HepG2 (cell line): ENCODE data around the gene PRKCSH. TPM values are rescaled to one million over a fixed set of nuclear protein-coding genes. Genes with fewer than 3 reads are reported as not detected.

Source experiments
- CSRNP1 ChIP-seq: sonication (generic); formaldehyde crosslinking; IDR thresholded peaks from 2 replicates; pipeline ENCODE4 v1.8.1; 2023; ENCODE audit warnings: mild to moderate bottlenecking, missing genetic modification reagents
- GLMP ChIP-seq: sonication (generic); formaldehyde crosslinking; IDR thresholded peaks from 2 replicates; pipeline ENCODE4 v1.9.0; 2021; ENCODE audit warnings: missing genetic modification reagents, mild to moderate bottlenecking, borderline replicate concordance
- MAFG ChIP-seq: sonication (generic); formaldehyde crosslinking; IDR thresholded peaks from 2 replicates; pipeline ENCODE4 v1.5.1; 2020; ENCODE audit warnings: mild to moderate bottlenecking, missing genetic modification reagents
- NR3C1 ChIP-seq: sonication (generic); formaldehyde crosslinking; IDR thresholded peaks from 2 replicates; pipeline ENCODE4 v1.4.0; 2020; ENCODE audit warnings: missing genetic modification reagents
- ZBTB38 ChIP-seq: sonication (generic); formaldehyde crosslinking; IDR thresholded peaks from 2 replicates; pipeline ENCODE4 v1.5.1; 2020; ENCODE audit warnings: mild to moderate bottlenecking, missing genetic modification reagents
- ZBTB40 ChIP-seq, 2 experiments: fragments of 450-650 bp in 1 of 2; sonication (generic) in 1 of 2; formaldehyde crosslinking in 1 of 2; IDR thresholded peaks; 2 replicates each; pipeline versions ENCODE4 v1.6.1 to v1.8.0; 2016 to 2022; ENCODE audit warnings: antibody characterized with exemption in 1 of 2, mild to moderate bottlenecking in 1 of 2, missing genetic modification reagents in 1 of 2
- ZFP1 ChIP-seq: IDR thresholded peaks from 2 replicates; pipeline ENCODE4 v1.6.1; 2016
- ZNF513 ChIP-seq: sonication (generic); formaldehyde crosslinking; conservative IDR thresholded peaks from 2 replicates; pipeline ENCODE4 v1.5.0; 2020; ENCODE audit warnings: missing genetic modification reagents
- polyA plus RNA-seq, 8 experiments: library from polyadenylated mRNA; depleted of rRNA in 3 of 8; stranded (reverse) in 7 of 8; unstranded in 1 of 8; fragments of >200 nt; fragmentation: Illumina TruSeq in 4 of 8; extraction: Trizol in 4 of 8; gene quantifications; 2 replicates each; pipeline versions ENCODE4 v1.2.1 to v1.2.3, GENCODE V29; 2011 to 2016; ENCODE audit warnings: low read depth in 4 of 8, missing spikeins in 1 of 8, mixed read lengths in 1 of 8; ENCODE audit not compliant: insufficient read depth in 1 of 8
- total RNA-seq, 5 experiments: library from RNA; depleted of rRNA; stranded (reverse); fragments of >200 nt; fragmentation: Illumina TruSeq; extraction: Trizol; gene quantifications; 2 replicates each; pipeline ENCODE4 v1.2.3, GENCODE V29; 2016; ENCODE audit warnings: low read depth in 1 of 5

PRKCSH gene
- total and polyA plus RNA-seq, 2 of the 13 experiments (the other 11 are each of a cell fraction or from before 2014, with no cell fraction given), result 85.1 to 125 TPM

- no peak for TF ChIP-seq ZBTB40 (IDR thresholded peaks at IDR 0.05)
- TF ChIP-seq ZBTB40 (CRISPR knock-in tag; IDR thresholded peaks at IDR 0.05), result no peak; the same call in 1 of the 2 replicates
- peak; percentile 73; the same call in 1 of the 2 replicates for TF ChIP-seq ZNF513 (CRISPR knock-in tag)
- TF ChIP-seq GLMP (CRISPR knock-in tag), result no peak
- TF ChIP-seq CSRNP1, result peak; percentile 95
- no peak for TF ChIP-seq NR3C1 (CRISPR knock-in tag)
- peak; percentile 73; the same call in 1 of the 2 replicates for TF ChIP-seq ZBTB38 (CRISPR knock-in tag)
- no peak for TF ChIP-seq ZFP1 (CRISPR knock-in tag)
- no peak for TF ChIP-seq MAFG (CRISPR knock-in tag)
Observed at GRCh38 chr19:11482384-11483050, 47.1 kb downstream of the PRKCSH start (continued).
